Suppressor macrophage (primary cell): ENCODE results near the gene ARID5B.
A peak's percentile ranks its signal among the peaks of the same experiment; 100 is the strongest.

Source experiments
- DNase-seq, 4 experiments: peaks; one replicate each; pipeline ENCODE4 v3.0.0-alpha.2; 2020 to 2022

The ARID5B gene

GRCh38 chr10:61991166-61991565 is 89.7 kb downstream of the ARID5B start:
- DNase-seq, result peak in 2 of 4 experiments; percentile 15 to 32

- DNase-seq, result peak; percentile 13 to 41 (median 20)
Observed at GRCh38 chr10:61992059-61992460, 90.6 kb downstream of the ARID5B start.

- DNase-seq, result peak; percentile 81 to 96 (median 89)
Observed at GRCh38 chr10:61992671-61993668, 91.5 kb downstream of the ARID5B start.

GRCh38 chr10:61993711-61994401 is 92.4 kb downstream of the ARID5B start:
- DNase-seq, result peak in 1 of 4 experiments; percentile 19

- no peak for DNase-seq
Observed at GRCh38 chr10:61994405-61995219, 93.1 kb downstream of the ARID5B start.

GRCh38 chr10:61995220-61995503 is 93.7 kb downstream of the ARID5B start:
- no peak for DNase-seq

- DNase-seq, result peak in 3 of 4 experiments; percentile 32 to 47 (median 43)
Observed at GRCh38 chr10:61998937-61999336, 97.4 kb downstream of the ARID5B start.

- no peak for DNase-seq
Observed at GRCh38 chr10:62000037-62000603, 98.6 kb downstream of the ARID5B start.

- no peak for DNase-seq
Observed at GRCh38 chr10:62000726-62001125, 99.2 kb downstream of the ARID5B start.

GRCh38 chr10:62001898-62002297 is 100.4 kb downstream of the ARID5B start:
- DNase-seq, result no peak

GRCh38 chr10:62002753-62003152 is 101.3 kb downstream of the ARID5B start:
- DNase-seq, result no peak

GRCh38 chr10:62004042-62004441 is 102.5 kb downstream of the ARID5B start:
- no peak for DNase-seq

- DNase-seq, result no peak
Observed at GRCh38 chr10:62005281-62005680, 103.8 kb downstream of the ARID5B start.

GRCh38 chr10:62005687-62006086 is 104.2 kb downstream of the ARID5B start:
- DNase-seq, result no peak

- DNase-seq, result no peak
Observed at GRCh38 chr10:62007145-62007544, 105.6 kb downstream of the ARID5B start.

GRCh38 chr10:62008196-62008595 is 106.7 kb downstream of the ARID5B start:
- no peak for DNase-seq

- DNase-seq, result no peak
Observed at GRCh38 chr10:62008946-62009345, 107.4 kb downstream of the ARID5B start.

- no peak for DNase-seq
Observed at GRCh38 chr10:62010366-62010765, 108.9 kb downstream of the ARID5B start.

GRCh38 chr10:62011558-62011957 is 110.1 kb downstream of the ARID5B start:
- no peak for DNase-seq

GRCh38 chr10:62012318-62012717 is 110.8 kb downstream of the ARID5B start:
- no peak for DNase-seq

- DNase-seq, result no peak
Observed at GRCh38 chr10:62014510-62014909, 113.0 kb downstream of the ARID5B start.

- peak in 1 of 4 experiments; percentile 26 for DNase-seq
Observed at GRCh38 chr10:62015994-62016393, 114.5 kb downstream of the ARID5B start.
